ENCODE results near the gene BLACAT1.

DNA sequence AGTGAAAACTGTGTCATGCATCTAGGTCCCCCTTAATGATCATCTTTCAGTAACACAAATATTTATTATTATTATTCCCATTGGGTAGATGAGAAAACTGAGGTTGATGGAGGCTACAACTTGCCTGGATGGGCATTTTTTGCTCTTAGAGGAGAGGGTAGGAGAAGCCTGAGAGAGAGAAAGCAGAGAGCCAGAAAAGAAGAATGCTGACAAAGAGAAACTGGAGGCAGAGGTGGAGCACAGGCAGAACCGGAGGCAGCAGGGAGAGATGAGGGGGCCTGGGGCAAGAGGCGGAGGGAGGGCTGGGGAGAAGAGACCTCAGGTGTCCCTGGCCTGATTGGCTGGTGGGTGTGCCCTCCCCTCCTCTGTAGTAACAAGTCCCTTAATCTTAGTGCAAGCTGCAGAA is 4.1 kb downstream of the BLACAT1 start:
- TF ChIP-seq, protein P1, sequence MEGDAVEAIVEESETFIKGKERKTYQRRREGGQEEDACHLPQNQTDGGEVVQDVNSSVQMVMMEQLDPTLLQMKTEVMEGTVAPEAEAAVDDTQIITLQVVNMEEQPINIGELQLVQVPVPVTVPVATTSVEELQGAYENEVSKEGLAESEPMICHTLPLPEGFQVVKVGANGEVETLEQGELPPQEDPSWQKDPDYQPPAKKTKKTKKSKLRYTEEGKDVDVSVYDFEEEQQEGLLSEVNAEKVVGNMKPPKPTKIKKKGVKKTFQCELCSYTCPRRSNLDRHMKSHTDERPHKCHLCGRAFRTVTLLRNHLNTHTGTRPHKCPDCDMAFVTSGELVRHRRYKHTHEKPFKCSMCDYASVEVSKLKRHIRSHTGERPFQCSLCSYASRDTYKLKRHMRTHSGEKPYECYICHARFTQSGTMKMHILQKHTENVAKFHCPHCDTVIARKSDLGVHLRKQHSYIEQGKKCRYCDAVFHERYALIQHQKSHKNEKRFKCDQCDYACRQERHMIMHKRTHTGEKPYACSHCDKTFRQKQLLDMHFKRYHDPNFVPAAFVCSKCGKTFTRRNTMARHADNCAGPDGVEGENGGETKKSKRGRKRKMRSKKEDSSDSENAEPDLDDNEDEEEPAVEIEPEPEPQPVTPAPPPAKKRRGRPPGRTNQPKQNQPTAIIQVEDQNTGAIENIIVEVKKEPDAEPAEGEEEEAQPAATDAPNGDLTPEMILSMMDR (IDR thresholded peaks at IDR 0.05), result no peak
- TF ChIP-seq ZNF232 (CRISPR knock-in tag; IDR thresholded peaks at IDR 0.05) (no peak), GABPB1 (CRISPR knock-in tag; IDR thresholded peaks at IDR 0.05) (no peak), TEAD4 (CRISPR knock-in tag; IDR thresholded peaks at IDR 0.05) (no peak)
- TF ChIP-seq, protein P2, sequence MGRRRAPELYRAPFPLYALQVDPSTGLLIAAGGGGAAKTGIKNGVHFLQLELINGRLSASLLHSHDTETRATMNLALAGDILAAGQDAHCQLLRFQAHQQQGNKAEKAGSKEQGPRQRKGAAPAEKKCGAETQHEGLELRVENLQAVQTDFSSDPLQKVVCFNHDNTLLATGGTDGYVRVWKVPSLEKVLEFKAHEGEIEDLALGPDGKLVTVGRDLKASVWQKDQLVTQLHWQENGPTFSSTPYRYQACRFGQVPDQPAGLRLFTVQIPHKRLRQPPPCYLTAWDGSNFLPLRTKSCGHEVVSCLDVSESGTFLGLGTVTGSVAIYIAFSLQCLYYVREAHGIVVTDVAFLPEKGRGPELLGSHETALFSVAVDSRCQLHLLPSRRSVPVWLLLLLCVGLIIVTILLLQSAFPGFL (CRISPR knock-in tag; IDR thresholded peaks at IDR 0.05; ENCODE audit: borderline replicate concordance), result no peak

All from WTC11 (cell line).